ENCODE measurements around the gene HLA-A. TPM values are rescaled to one million over a fixed set of nuclear protein-coding genes. Genes with fewer than 3 reads are reported as not detected.

The HLA-A gene
- total and polyA plus RNA-seq, 2 of the 13 experiments (the other 11 are each of a cell fraction or from before 2014, with no cell fraction given) = 345 to 527 TPM

- TF ChIP-seq ZNF720 (CRISPR knock-in tag; IDR thresholded peaks at IDR 0.05) = no peak
- 0 out of 2 replicates have a peak, but pooled peaks have one; percentile 35 for TF ChIP-seq ZSCAN29 (CRISPR knock-in tag; conservative IDR thresholded peaks at IDR 0.05)
- no peak for TF ChIP-seq HNRNPK (IDR thresholded peaks at IDR 0.05; ENCODE audit: low read depth, low read length, poor library complexity, severe bottlenecking)
- TF ChIP-seq, protein P1, sequence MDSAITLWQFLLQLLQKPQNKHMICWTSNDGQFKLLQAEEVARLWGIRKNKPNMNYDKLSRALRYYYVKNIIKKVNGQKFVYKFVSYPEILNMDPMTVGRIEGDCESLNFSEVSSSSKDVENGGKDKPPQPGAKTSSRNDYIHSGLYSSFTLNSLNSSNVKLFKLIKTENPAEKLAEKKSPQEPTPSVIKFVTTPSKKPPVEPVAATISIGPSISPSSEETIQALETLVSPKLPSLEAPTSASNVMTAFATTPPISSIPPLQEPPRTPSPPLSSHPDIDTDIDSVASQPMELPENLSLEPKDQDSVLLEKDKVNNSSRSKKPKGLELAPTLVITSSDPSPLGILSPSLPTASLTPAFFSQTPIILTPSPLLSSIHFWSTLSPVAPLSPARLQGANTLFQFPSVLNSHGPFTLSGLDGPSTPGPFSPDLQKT (CRISPR knock-in tag; IDR thresholded peaks at IDR 0.05; ENCODE audit: borderline replicate concordance) = no peak
- TF ChIP-seq, protein P2, sequence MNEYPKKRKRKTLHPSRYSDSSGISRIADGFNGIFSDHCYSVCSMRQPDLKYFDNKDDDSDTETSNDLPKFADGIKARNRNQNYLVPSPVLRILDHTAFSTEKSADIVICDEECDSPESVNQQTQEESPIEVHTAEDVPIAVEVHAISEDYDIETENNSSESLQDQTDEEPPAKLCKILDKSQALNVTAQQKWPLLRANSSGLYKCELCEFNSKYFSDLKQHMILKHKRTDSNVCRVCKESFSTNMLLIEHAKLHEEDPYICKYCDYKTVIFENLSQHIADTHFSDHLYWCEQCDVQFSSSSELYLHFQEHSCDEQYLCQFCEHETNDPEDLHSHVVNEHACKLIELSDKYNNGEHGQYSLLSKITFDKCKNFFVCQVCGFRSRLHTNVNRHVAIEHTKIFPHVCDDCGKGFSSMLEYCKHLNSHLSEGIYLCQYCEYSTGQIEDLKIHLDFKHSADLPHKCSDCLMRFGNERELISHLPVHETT (CRISPR knock-in tag; conservative IDR thresholded peaks at IDR 0.05) = no peak
- peak; percentile 65 for TF ChIP-seq ARID5B (CRISPR knock-in tag; IDR thresholded peaks at IDR 0.05)
- TF ChIP-seq MTF1 (CRISPR knock-in tag; IDR thresholded peaks at IDR 0.05) = no peak
- no peak for TF ChIP-seq ATF7-NPFF (CRISPR knock-in tag; IDR thresholded peaks at IDR 0.05; ENCODE audit: low read depth)
- no peak for TF ChIP-seq ZNF567 (CRISPR knock-in tag; IDR thresholded peaks at IDR 0.05; ENCODE audit: borderline replicate concordance)
- TF ChIP-seq ZNF782 (CRISPR knock-in tag; IDR thresholded peaks at IDR 0.05; ENCODE audit: borderline replicate concordance) = no peak
- no peak for TF ChIP-seq ZNF407 (CRISPR knock-in tag; IDR thresholded peaks at IDR 0.05; ENCODE audit: not compliant biosample characterization)
These were observed 23.7 kb downstream of the HLA-A start (continued) for GRCh38 chr6:29965873-29966601.

All from HepG2 (cell line).